HL-60 (cell line): ENCODE measurements around the gene AOPEP.

Experiments
- DNase-seq, 2 experiments: peaks; one replicate each; pipeline ENCODE4 v3.0.0-alpha.2; 2010 to 2020; ENCODE audit warnings: low read depth in 1 of 2, low spot score in 1 of 2
- H3K27ac ChIP-seq: fragments of 250-450 bp; sonication (Bioruptor Pico); replicated peaks from 2 replicates; pipeline ENCODE4 v1.5.1; 2020; ENCODE audit warnings: mild to moderate bottlenecking, moderate library complexity
- H3K27me3 ChIP-seq: fragments of 250-450 bp; sonication (Bioruptor Pico); 2 replicates; pipeline ENCODE4 v1.5.1; 2021; ENCODE audit warnings: mild to moderate bottlenecking, moderate library complexity; ENCODE audit not compliant: insufficient read depth, poor library complexity, severe bottlenecking
- H3K4me3 ChIP-seq: replicated peaks from 2 replicates; pipeline ENCODE4 v1.5.1; 2011; ENCODE audit warnings: mild to moderate bottlenecking, control low read depth, low read length; ENCODE audit not compliant: insufficient read depth
- CTCF ChIP-seq: IDR thresholded peaks from one replicate; pipeline ENCODE4 v1.5.1; 2011; ENCODE audit warnings: low read length, control low read depth, inconsistent platforms; ENCODE audit not compliant: insufficient read depth
- GABPA ChIP-seq: IDR thresholded peaks from 2 replicates; pipeline ENCODE4 v1.6.1; 2012; ENCODE audit warnings: low read depth
- POLR2AphosphoS5 ChIP-seq: IDR thresholded peaks from 2 replicates; pipeline ENCODE4 v1.6.1; 2012; ENCODE audit warnings: low read depth
- REST ChIP-seq: IDR thresholded peaks from 2 replicates; pipeline ENCODE4 v1.6.1; 2012; ENCODE audit warnings: low read depth; ENCODE audit not compliant: insufficient replicate concordance
- SPI1 ChIP-seq: IDR thresholded peaks from 2 replicates; pipeline ENCODE4 v1.6.1; 2012; ENCODE audit warnings: low read depth, mild to moderate bottlenecking, borderline replicate concordance

The AOPEP gene

GRCh38 chr9:94785215-94786169, 59.0 kb downstream of the AOPEP start:
- no peak for TF ChIP-seq GABPA
- no peak for TF ChIP-seq REST
- TF ChIP-seq CTCF: no peak
- H3K4me3 ChIP-seq: no peak overlapping the region
- H3K27me3 ChIP-seq: no peaks in the 10 kb centered on the region
- DNase-seq: no peak
- H3K27ac ChIP-seq: no peak overlapping the region

- H3K27ac ChIP-seq: no peak overlapping the region
- H3K4me3 ChIP-seq: no peak overlapping the region
- H3K27me3 ChIP-seq: no peaks in the 10 kb centered on the region
- DNase-seq: no peak
- TF ChIP-seq REST (no peak), SPI1 (no peak), GABPA (no peak), POLR2AphosphoS5 (no peak), CTCF (no peak)
Observed at GRCh38 chr9:94786586-94786985, 60.1 kb downstream of the AOPEP start.

- TF ChIP-seq SPI1: no peak
- no peak for TF ChIP-seq REST
- no peak for TF ChIP-seq GABPA
- TF ChIP-seq CTCF: no peak
- no peak for TF ChIP-seq POLR2AphosphoS5
- H3K27me3 ChIP-seq: no peaks in the 10 kb centered on the region
- no peak overlapping the region for H3K27ac ChIP-seq
- no peak for DNase-seq
- H3K4me3 ChIP-seq: no peak overlapping the region
Observed at GRCh38 chr9:94787266-94787665, 60.8 kb downstream of the AOPEP start.
